ENCODE results near the gene SAMD7. TPM values are rescaled to one million over a fixed set of nuclear protein-coding genes. Genes with fewer than 3 reads are reported as not detected.

Gene SAMD7
- total RNA-seq, 2 experiments from 2014 or later = 0.93 to 1.1 TPM

GRCh38 chr3:169939751-169940150, 28.4 kb downstream of the SAMD7 start:
- no peaks in the 10 kb centered on the region for H3K9me3 ChIP-seq (ENCODE audit: low read length)
- intact Hi-C loops (cut with micrococcal nuclease; ENCODE audit: unreplicated experiment) = loop anchor here (1.0 to 10.0 kb wide), 7 partner anchors 7 to 1845 kb away; partner anchors contain the start of genes GOLIM4, SEC62 and SKIL
- TF ChIP-seq CTCF (conservative IDR thresholded peaks at IDR 0.05; ENCODE audit: low read length) (peak; percentile 36; the same call in 1 of the 2 replicates), EZH2phosphoT487 (IDR thresholded peaks at IDR 0.05; ENCODE audit: borderline replicate concordance, low read depth, low read length) (no peak)
- H3K27ac ChIP-seq (ENCODE audit: low read depth, low read length, poor library complexity, severe bottlenecking) = peak overlapping the region; percentile 99
- POLR2A ChIA-PET = interaction anchor here (0.7 to 24.3 kb wide), 18 partner anchors 9 to 214 kb away, joined by 3 to 559 read pairs (median 6); partner anchors contain the start of gene SEC62
- no peaks in the 10 kb centered on the region for H4K20me1 ChIP-seq (ENCODE audit: insufficient read depth, low read length)
- H3K4me1 ChIP-seq (ENCODE audit: insufficient read depth, low read length, poor library complexity, severe bottlenecking) = peaks cover 88% of the 10 kb centered on the region
- DNase-seq (ENCODE audit: low spot score) = peak; percentile 71
- peak overlapping the region; percentile 78 for H3K4me2 ChIP-seq (ENCODE audit: low read length)
- peaks cover 9% of the 10 kb centered on the region; the same call in 1 of the 2 replicates for H3K79me2 ChIP-seq (ENCODE audit: insufficient read depth, low read depth, low read length)
- H3K9me2 ChIP-seq (ENCODE audit: insufficient read depth, low read length) = no peaks in the 10 kb centered on the region
- CTCF ChIA-PET (ENCODE audit: unreplicated experiment) = no interaction called here
- no peaks in the 10 kb centered on the region for H3K36me3 ChIP-seq (ENCODE audit: insufficient read depth, low read length)
- peak overlapping the region; percentile 75; the same call in 1 of the 2 replicates for H2AFZ ChIP-seq (ENCODE audit: low read length)
- peak overlapping the region; percentile 51 for H3K4me3 ChIP-seq (ENCODE audit: low read depth, low read length, poor library complexity, severe bottlenecking)
- BruUV-seq (replicated peaks) = no TSS peak

GRCh38 chr3:169940470-169941181, 29.3 kb downstream of the SAMD7 start:
- Histone ChIP-seq H4K20me1 (ENCODE audit: insufficient read depth, low read length) (no peaks in the 10 kb centered on the region), H3K4me2 (ENCODE audit: low read length) (peak overlapping the region; percentile 79), H3K4me1 (ENCODE audit: insufficient read depth, low read length, poor library complexity, severe bottlenecking) (peaks cover 88% of the 10 kb centered on the region), H3K36me3 (ENCODE audit: insufficient read depth, low read length) (no peaks in the 10 kb centered on the region), H3K9me2 (ENCODE audit: insufficient read depth, low read length) (no peaks in the 10 kb centered on the region), H2AFZ (ENCODE audit: low read length) (peak overlapping the region; percentile 75; the same call in 1 of the 2 replicates), H3K4me3 (ENCODE audit: low read depth, low read length, poor library complexity, severe bottlenecking) (peak overlapping the region; percentile 58), H3K27ac (ENCODE audit: low read depth, low read length, poor library complexity, severe bottlenecking) (peak overlapping the region; percentile 99), H3K9me3 (ENCODE audit: low read length) (no peaks in the 10 kb centered on the region), H3K79me2 (ENCODE audit: insufficient read depth, low read depth, low read length) (peaks cover 9% of the 10 kb centered on the region; the same call in 1 of the 2 replicates)
- CTCF ChIA-PET (ENCODE audit: unreplicated experiment) = interaction anchor here (1.0 kb wide), 1 partner anchor 9 kb away, joined by 3 read pairs; no protein-coding TSS in a partner anchor
- no peak for TF ChIP-seq CTCF (conservative IDR thresholded peaks at IDR 0.05; ENCODE audit: low read length)
- no peak for TF ChIP-seq EZH2phosphoT487 (IDR thresholded peaks at IDR 0.05; ENCODE audit: borderline replicate concordance, low read depth, low read length)
- intact Hi-C loops (cut with micrococcal nuclease; ENCODE audit: unreplicated experiment) = loop anchor here (1.0 to 10.0 kb wide), 7 partner anchors 8 to 1846 kb away; partner anchors contain the start of genes GOLIM4, SEC62 and SKIL
- peak; percentile 99 for DNase-seq (ENCODE audit: low spot score)
- POLR2A ChIA-PET = interaction anchor here (1.1 to 24.3 kb wide), 12 partner anchors 8 to 231 kb away, joined by 3 to 559 read pairs (median 13); partner anchors contain the start of gene SEC62
- TSS peak; percentile 92 for BruUV-seq (replicated peaks)

Data from OCI-LY7 (cell line).